Esophagus squamous epithelium (tissue), 5 donors: ENCODE results near the gene PARD3. TPM values are rescaled to one million over a fixed set of nuclear protein-coding genes. Genes with fewer than 3 reads are reported as not detected.
"Not testable (repeated sequence)": the region's sequence is repeated elsewhere in the genome, so short reads cannot be mapped to it uniquely, and the experiment has no call there.

Source experiments
- DNase-seq: peaks from one replicate; lab custom pipeline; 2025; lab: John Stamatoyannopoulos, UW
- H3K27ac ChIP-seq, 4 donors: fragments of 200-600 bp; sonication (generic); one replicate each; pipeline ENCODE4 v1.5.1; 2016 to 2019; ENCODE audit warnings: mild to moderate bottlenecking in 1 of 4
- H3K27me3 ChIP-seq, 4 donors: fragments of 200-600 bp; sonication (generic); 1 replicate in 3 of 4; 2 replicates in 1 of 4; pipeline versions ENCODE4 v1.5.1 to v1.6.0; 2017 to 2021; ENCODE audit warnings: antibody characterized with exemption in 1 of 4
- H3K36me3 ChIP-seq, 3 donors: fragments of 200-600 bp; sonication (generic); one replicate each; pipeline ENCODE4 v1.5.1; 2016 to 2019
- H3K4me1 ChIP-seq, 3 donors: fragments of 200-600 bp; sonication (generic); one replicate each; pipeline ENCODE4 v1.5.1; 2017 to 2019
- H3K4me3 ChIP-seq, 4 donors: fragments of 200-600 bp; sonication (generic); 1 replicate in 3 of 4; 2 replicates in 1 of 4; pipeline ENCODE4 v1.5.1; 2016 to 2019; ENCODE audit warnings: mild to moderate bottlenecking in 2 of 4, moderate library complexity in 1 of 4
- H3K9me3 ChIP-seq, 3 donors: fragments of 200-600 bp; sonication (generic); one replicate each; pipeline ENCODE4 v1.5.1; 2016 to 2019
- POLR2A ChIP-seq, 4 donors: fragments of 450-650 bp; IDR thresholded peaks; one replicate each; pipeline ENCODE4 v1.6.1; 2017; ENCODE audit warnings: antibody characterized with exemption in 4 of 4, mild to moderate bottlenecking in 4 of 4, moderate library complexity in 3 of 4
- WGBS, 2 donors: methylation state at CpG; one replicate each; pipeline ENCODE4 v1.1.5; 2018; 5-methylcytosine and 5-hydroxymethylcytosine counted together
- intact Hi-C: fragments of 100-400 bp; cut with DNase I; formaldehyde crosslinking; loops from one replicate; pipeline ENCODE4 v1.15.0; 2022
- total RNA-seq, 4 donors: library from RNA; depleted of rRNA; stranded (reverse); fragments of >200 nt; gene quantifications; one replicate each; pipeline ENCODE4 v1.1.0, GENCODE V29; 2016
- TF ChIP-seq, protein P1 (sequence below), 6 experiments: fragments of 450-650 bp in 4 of 6; fragments of 200-600 bp in 2 of 6; sonication (generic) in 2 of 6; IDR thresholded peaks; one replicate each; pipeline ENCODE4 v1.5.1; 2016 to 2019; ENCODE audit warnings: antibody characterized with exemption in 6 of 6, mild to moderate bottlenecking in 4 of 6, moderate library complexity in 4 of 6
- donor health status: DM: yes; HTN: yes; CAD: no.

Gene PARD3
- total RNA-seq, 4 donors from 2014 or later: 57.3 to 114 (median 81.7) TPM

DNA sequence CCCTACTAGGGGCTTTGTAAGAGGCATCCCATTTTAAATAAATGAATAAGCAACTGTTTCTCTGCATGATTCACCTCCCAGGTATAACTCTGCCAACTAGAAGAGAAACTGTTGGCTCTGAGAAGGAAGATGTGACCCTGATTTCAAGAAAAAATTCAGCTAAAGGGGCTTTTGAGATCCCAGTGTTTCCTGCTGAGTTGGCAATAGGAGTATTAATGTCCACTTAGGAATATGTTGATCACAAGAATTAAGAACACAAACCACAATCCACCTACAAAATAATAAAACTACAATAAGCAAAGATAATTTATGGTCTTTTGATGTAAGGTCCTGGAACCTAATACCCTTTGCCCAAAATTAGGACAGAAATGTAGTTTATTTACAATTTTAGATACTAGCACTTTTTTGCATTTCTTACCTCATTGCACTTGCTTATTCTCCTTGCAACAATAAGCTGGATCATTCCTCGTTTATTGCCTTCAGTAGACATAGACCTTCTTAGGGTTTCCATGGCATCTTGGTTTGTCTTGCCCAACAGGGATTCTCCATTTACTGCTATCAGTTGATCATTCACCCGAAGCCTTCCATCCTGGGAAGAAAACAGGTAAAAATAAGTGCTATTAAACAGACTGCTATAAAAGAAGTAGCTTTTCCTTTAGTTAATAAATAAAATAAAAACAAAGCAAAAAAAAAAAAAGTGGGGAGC lies 456.2 kb downstream of the PARD3 start:
- 77 to 83% methylated on average over 2 of the region's 2 CpGs for WGBS, 2 donors
- H3K36me3 ChIP-seq: peaks cover 0 to 74% (median 7%) of the 10 kb centered on the region in 3 donors
- H3K27me3 ChIP-seq: no peaks in the 10 kb centered on the region
- H3K9me3 ChIP-seq: no peaks in the 10 kb centered on the region
- no peak for TF ChIP-seq POLR2A (IDR thresholded peaks at IDR 0.05)
- TF ChIP-seq, protein P1, sequence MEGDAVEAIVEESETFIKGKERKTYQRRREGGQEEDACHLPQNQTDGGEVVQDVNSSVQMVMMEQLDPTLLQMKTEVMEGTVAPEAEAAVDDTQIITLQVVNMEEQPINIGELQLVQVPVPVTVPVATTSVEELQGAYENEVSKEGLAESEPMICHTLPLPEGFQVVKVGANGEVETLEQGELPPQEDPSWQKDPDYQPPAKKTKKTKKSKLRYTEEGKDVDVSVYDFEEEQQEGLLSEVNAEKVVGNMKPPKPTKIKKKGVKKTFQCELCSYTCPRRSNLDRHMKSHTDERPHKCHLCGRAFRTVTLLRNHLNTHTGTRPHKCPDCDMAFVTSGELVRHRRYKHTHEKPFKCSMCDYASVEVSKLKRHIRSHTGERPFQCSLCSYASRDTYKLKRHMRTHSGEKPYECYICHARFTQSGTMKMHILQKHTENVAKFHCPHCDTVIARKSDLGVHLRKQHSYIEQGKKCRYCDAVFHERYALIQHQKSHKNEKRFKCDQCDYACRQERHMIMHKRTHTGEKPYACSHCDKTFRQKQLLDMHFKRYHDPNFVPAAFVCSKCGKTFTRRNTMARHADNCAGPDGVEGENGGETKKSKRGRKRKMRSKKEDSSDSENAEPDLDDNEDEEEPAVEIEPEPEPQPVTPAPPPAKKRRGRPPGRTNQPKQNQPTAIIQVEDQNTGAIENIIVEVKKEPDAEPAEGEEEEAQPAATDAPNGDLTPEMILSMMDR (IDR thresholded peaks at IDR 0.05): no peak
- DNase-seq: no peak
- intact Hi-C loops: no loop called here
- H3K27ac ChIP-seq: no peak overlapping the region
- no peaks in the 10 kb centered on the region for H3K4me1 ChIP-seq
- H3K4me3 ChIP-seq: no peak overlapping the region

DNA sequence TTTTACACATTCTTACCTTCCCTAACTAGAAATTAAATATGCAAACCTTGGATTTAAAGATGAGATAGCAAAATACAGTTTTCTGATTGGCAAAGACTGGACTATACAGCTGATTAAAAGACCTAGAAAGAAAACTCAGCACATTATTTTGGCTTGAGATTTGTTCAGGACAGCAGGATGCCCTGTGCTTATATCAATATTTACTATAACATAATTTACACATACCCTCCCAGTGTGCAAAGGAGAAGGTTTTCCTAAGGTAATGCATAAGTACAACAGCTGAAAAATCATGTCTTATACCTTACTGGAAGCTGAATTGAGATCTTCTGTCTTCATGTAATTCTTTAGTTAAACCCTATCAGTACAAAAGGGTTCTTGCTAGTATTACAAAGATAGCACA lies 458.6 kb downstream of the PARD3 start:
- Histone ChIP-seq H3K9me3 (no peaks in the 10 kb centered on the region), H3K27ac (no peak overlapping the region), H3K36me3 (peaks cover 0 to 84% (median 7%) of the 10 kb centered on the region in 3 donors), H3K4me3 (no peak overlapping the region), H3K4me1 (no peaks in the 10 kb centered on the region), H3K27me3 (no peaks in the 10 kb centered on the region)
- intact Hi-C loops: no loop called here
- no peak for TF ChIP-seq POLR2A (IDR thresholded peaks at IDR 0.05)
- TF ChIP-seq, protein P1 (IDR thresholded peaks at IDR 0.05): no peak
- DNase-seq: no peak

DNA sequence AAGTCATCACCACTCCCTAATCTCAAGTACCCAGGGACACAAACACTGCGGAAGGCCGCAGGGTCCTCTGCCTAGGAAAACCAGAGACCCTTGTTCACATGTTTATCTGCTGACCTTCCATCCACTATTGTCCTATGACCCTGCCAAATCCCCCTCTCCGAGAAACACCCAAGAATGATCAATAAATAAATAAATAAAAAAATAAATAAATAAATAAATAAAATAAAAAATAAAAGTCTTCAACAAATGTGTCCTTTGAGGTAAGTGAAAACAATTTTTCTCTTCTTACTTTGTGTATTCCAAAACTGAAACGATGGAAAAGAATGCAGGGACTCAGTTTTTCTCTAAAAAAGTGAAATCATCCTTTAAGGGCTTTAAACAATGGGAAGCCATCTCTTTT lies 461.6 kb downstream of the PARD3 start:
- intact Hi-C loops, H3K4me1 ChIP-seq, H3K27ac ChIP-seq, DNase-seq, H3K27me3 ChIP-seq, H3K4me3 ChIP-seq, H3K9me3 ChIP-seq: not testable (repeated sequence)
- H3K36me3 ChIP-seq: peaks cover 0 to 85% (median 0%) of the 10 kb centered on the region in 3 donors
- WGBS, 2 donors: 84 to 87% methylated on average over 2 to 3 of the region's 4 CpGs

DNA sequence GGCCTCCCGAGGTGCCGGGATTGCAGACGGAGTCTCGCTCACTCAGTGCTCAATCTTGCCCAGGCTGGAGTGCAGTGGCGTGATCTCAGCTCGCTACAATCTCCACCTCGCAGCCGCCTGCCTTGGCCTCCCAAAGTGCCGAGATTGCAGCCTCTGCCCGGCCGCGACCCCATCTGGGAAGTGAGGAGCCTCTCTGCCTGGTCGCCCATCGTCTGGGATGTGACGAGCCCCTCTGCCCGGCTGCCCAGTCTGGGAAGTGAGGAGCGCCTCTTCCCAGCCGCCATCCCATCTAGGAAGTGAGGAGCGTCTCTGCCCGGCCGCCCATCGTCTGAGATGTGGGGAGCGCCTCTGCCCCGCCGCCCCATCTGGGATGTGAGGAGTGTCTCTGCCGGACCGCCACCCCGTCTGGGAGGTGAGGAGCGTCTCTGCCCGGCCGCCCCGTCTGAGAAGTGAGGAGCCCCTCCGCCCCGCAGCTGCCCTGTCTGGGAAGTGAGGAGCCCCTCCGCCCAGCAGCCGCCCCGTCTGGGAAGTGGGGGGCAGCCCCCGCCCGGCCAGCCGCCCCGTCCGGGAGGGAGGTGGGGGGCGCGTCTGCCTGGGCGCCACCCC lies 462.4 kb downstream of the PARD3 start:
- not testable (repeated sequence) for DNase-seq
- WGBS, 2 donors: no CpG with 5 or more reads among the region's 45 CpGs

DNA sequence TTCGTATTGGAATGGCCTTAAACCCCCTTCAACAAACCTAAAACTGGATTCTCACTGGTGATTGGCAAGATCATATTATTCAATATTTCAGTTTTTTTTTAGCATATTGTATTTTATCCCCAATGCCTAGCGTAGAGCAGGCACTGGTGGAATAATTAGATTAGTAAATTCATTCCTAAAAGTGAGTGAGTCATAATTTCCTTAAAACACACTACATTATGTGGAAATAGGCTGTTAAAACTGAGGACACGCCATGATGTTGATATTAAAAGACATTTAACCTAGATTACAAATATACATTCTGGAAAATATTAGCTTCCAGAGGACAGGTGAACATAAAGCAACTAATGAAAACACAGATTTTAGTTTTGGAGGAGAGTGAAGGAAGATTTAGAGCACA lies 463.9 kb downstream of the PARD3 start:
- Histone ChIP-seq H3K4me1 (no peaks in the 10 kb centered on the region), H3K27me3 (no peaks in the 10 kb centered on the region), H3K4me3 (no peak overlapping the region), H3K27ac (no peak overlapping the region), H3K9me3 (no peaks in the 10 kb centered on the region), H3K36me3 (peaks cover 0 to 86% (median 0%) of the 10 kb centered on the region in 3 donors)
- intact Hi-C loops: no loop called here
- 75 to 81% methylated on average over 3 of the region's 3 CpGs for WGBS, 2 donors
- TF ChIP-seq, protein P1 (IDR thresholded peaks at IDR 0.05): no peak
- no peak for TF ChIP-seq POLR2A (IDR thresholded peaks at IDR 0.05)
- no peak for DNase-seq

More for the DNA sequence above, 462.4 kb downstream of the PARD3 start:
- intact Hi-C loops, H3K27me3 ChIP-seq, H3K4me1 ChIP-seq, H3K27ac ChIP-seq, H3K4me3 ChIP-seq, H3K9me3 ChIP-seq: not testable (repeated sequence)
- H3K36me3 ChIP-seq: peaks cover 0 to 82% (median 0%) of the 10 kb centered on the region in 3 donors

DNA sequence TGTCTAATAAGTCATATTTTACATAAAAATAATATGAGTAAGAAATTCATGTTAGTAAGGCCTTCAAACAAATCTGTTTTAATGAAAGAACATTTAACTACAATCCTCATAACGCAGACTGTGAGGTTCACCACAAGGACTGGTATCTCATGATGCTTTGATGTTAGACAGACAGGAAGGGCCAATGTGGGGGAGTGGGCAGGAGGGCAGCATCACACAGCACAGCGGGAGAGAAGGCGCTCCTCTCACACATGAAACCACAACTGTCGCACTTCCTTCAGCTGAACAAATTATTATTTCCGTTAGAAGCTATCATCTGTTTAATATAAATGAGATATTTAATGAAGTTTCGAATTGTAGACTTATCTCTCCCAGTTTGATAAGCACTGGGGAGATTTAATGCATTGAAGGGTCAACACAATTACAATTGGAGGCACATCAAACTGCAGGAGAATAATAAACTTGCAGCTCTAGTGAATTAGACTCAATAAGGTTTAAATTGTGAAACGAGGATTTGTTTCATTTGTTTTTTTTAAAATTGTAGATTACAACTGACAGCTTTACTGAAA lies 466.1 kb downstream of the PARD3 start:
- H3K9me3 ChIP-seq: no peaks in the 10 kb centered on the region
- H3K36me3 ChIP-seq: peaks cover 0 to 71% (median 0%) of the 10 kb centered on the region in 3 donors
- H3K4me1 ChIP-seq: no peaks in the 10 kb centered on the region
- TF ChIP-seq, protein P1 (IDR thresholded peaks at IDR 0.05): no peak
- TF ChIP-seq POLR2A (IDR thresholded peaks at IDR 0.05): no peak
- no peak overlapping the region for H3K27ac ChIP-seq
- no peak for DNase-seq
- H3K4me3 ChIP-seq: no peak overlapping the region
- no peaks in the 10 kb centered on the region for H3K27me3 ChIP-seq
- 89 to 90% methylated on average over 7 of the region's 7 CpGs for WGBS, 2 donors
- intact Hi-C loops: no loop called here
